NT2/D1 (cell line): ENCODE measurements around the gene ABCC6.

ENCODE experiments used
- SUZ12 ChIP-seq: IDR thresholded peaks from 2 replicates; pipeline ENCODE4 v1.6.1; 2011; ENCODE audit not compliant: insufficient read length, insufficient read depth; ENCODE audit errors: extremely low read depth
- YY1 ChIP-seq: IDR thresholded peaks from 2 replicates; pipeline ENCODE4 v1.6.1; 2011; ENCODE audit not compliant: insufficient read length, insufficient read depth
- ZNF274 ChIP-seq: IDR thresholded peaks from 2 replicates; pipeline ENCODE4 v1.6.1; 2011; ENCODE audit warnings: mild to moderate bottlenecking, low read depth, low read length

DNA sequence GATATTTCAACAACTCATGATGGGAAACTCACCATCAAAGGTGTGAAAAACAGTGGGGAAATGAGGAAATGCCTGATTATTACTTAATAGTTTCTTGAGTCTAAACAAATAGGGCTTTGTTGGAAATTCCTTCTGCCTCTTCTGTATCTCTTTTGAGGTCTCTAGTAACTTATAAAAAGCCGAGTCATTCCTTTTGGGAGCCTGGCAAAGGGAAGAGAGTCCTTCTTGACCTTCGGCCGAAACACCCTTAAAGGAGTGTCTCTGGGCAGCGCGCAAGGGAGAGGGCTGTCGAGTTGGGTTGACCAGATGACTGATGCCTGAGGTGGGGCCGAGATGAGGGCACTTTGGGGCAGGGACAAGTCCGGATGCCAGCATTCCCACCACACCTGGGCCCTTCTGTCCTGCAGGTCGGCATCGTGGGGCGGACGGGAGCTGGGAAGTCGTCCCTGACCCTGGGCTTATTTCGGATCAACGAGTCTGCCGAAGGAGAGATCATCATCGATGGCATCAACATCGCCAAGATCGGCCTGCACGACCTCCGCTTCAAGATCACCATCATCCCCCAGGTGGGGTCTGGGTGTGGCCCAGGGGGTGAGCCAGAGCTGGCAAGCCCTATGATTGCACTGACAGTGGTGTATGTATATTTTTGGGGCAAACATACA, 89.2 kb downstream of the ABCC6 start:
- TF ChIP-seq YY1 = no peak
- TF ChIP-seq SUZ12 = no peak
- no peak for TF ChIP-seq ZNF274
